GM12878 (cell line): ENCODE results near the gene HS3ST5. TPM values are rescaled to one million over a fixed set of nuclear protein-coding genes. Genes with fewer than 3 reads are reported as not detected.

ENCODE experiments used
- ATAC-seq: fragments of 200-7000 bp; cut with Tn5 transposase; 3 replicates; pipeline ENCODE4 v1.9.1; 2020; ENCODE audit warnings: mild to moderate bottlenecking, moderate library complexity
- BruUV-seq: library from RNA; stranded (reverse); fragments of 400-500 nt; replicated peaks from 2 replicates; lab custom pipeline; 2021; lab: Mats Ljungman, UMichigan
- CTCF ChIA-PET: fragments of 300-600 bp; sonication (Branson Sonifier 250); formaldehyde crosslinking; extraction: SDS; loops from one replicate; lab custom pipeline; 2021; ENCODE audit warnings: inconsistent platforms; lab: Yijun Ruan, JAX
- POLR2A ChIA-PET: fragments of 350-600 bp; formaldehyde crosslinking; extraction: SDS; loops from one replicate; lab custom pipeline; 2021; ENCODE audit warnings: inconsistent platforms; lab: Charles Lee
- RAD21 ChIA-PET: fragments of 300-600 bp; sonication (Branson Sonifier 250); formaldehyde crosslinking; loops from one replicate; lab custom pipeline; 2023; ENCODE audit warnings: antibody characterized with exemption; ENCODE audit not compliant: unreplicated experiment; lab: Charles Lee
- SMC1A ChIA-PET: fragments of 300-600 bp; sonication (Branson Sonifier 250); formaldehyde crosslinking; loops from one replicate; lab custom pipeline; 2023; ENCODE audit not compliant: unreplicated experiment, uncharacterized antibody; lab: Charles Lee
- DNase-seq: peaks from one replicate; pipeline ENCODE4 v3.0.0-alpha.2; 2011; ENCODE audit warnings: low read depth, low spot score
- FAIRE-seq: peaks from 3 replicates; lab custom pipeline; 2011; peaks lifted over from hg19 to GRCh38; lab: Jason Lieb, UNC
- H2AFZ ChIP-seq: 2 replicates; pipeline ENCODE4 v1.6.0; 2011; ENCODE audit warnings: low read depth, low read length, control low read depth; ENCODE audit not compliant: control insufficient read depth
- H3K27ac ChIP-seq: 2 replicates; pipeline ENCODE4 v1.5.1; 2011; ENCODE audit warnings: control low read depth; ENCODE audit not compliant: control insufficient read depth, insufficient read depth
- H3K27me3 ChIP-seq, 2 experiments: replicated peaks in 1 of 2; 2 replicates each; pipeline versions ENCODE4 v1.6.0 to v1.6.1; 2011; ENCODE audit warnings: low read length in 1 of 2; ENCODE audit not compliant: control insufficient read depth in 2 of 2, insufficient read depth in 2 of 2
- H3K36me3 ChIP-seq, 2 experiments: 2 replicates each; pipeline ENCODE4 v1.5.1; 2011; ENCODE audit warnings: low read length in 1 of 2; ENCODE audit not compliant: control insufficient read depth in 2 of 2, insufficient read depth in 2 of 2
- H3K4me1 ChIP-seq: 2 replicates; pipeline ENCODE4 v1.6.1; 2011; ENCODE audit warnings: mild to moderate bottlenecking, low read length, moderate library complexity, mixed read lengths; ENCODE audit not compliant: control insufficient read depth, insufficient read depth
- H3K4me2 ChIP-seq: 2 replicates; pipeline ENCODE4 v1.6.0; 2011; ENCODE audit warnings: control low read depth; ENCODE audit not compliant: control insufficient read depth, insufficient read depth
- H3K4me3 ChIP-seq: fragments of 200-600 bp; sonication (generic); 2 replicates; pipeline ENCODE4 v1.5.1; 2016
- H3K79me2 ChIP-seq: 2 replicates; pipeline ENCODE4 v1.6.0; 2011; ENCODE audit warnings: low read length; ENCODE audit not compliant: control insufficient read depth, insufficient read depth
- H3K9ac ChIP-seq: 2 replicates; pipeline ENCODE4 v1.8.0; 2011; ENCODE audit warnings: low read length, control low read depth, mixed read lengths; ENCODE audit not compliant: control insufficient read depth, insufficient read depth
- H3K9me3 ChIP-seq: replicated peaks from 3 replicates; pipeline ENCODE4 v1.5.1; 2011; ENCODE audit warnings: mild to moderate bottlenecking, low read length; ENCODE audit not compliant: control insufficient read depth, insufficient read depth
- H4K20me1 ChIP-seq: 2 replicates; pipeline ENCODE4 v1.6.0; 2011; ENCODE audit not compliant: control insufficient read depth, insufficient read depth
- CTCF ChIP-seq, 3 experiments: IDR thresholded peaks in 2 of 3; conservative IDR thresholded peaks in 1 of 3; 2 replicates each; pipeline ENCODE4 v1.5.1; 2011; ENCODE audit warnings: low read depth in 3 of 3, low read length in 3 of 3, mild to moderate bottlenecking in 3 of 3, control low read depth in 2 of 3, moderate library complexity in 2 of 3, inconsistent platforms in 1 of 3, mixed read lengths in 1 of 3; ENCODE audit not compliant: control insufficient read depth in 2 of 3, insufficient read depth in 1 of 3; ENCODE audit errors: extremely low read depth in 1 of 3
- E2F8 ChIP-seq: fragments of 450-650 bp; IDR thresholded peaks from 2 replicates; pipeline ENCODE4 v1.6.1; 2018; ENCODE audit warnings: mild to moderate bottlenecking, low read depth, moderate library complexity; ENCODE audit not compliant: partially characterized antibody
- FOXM1 ChIP-seq: IDR thresholded peaks from 2 replicates; pipeline ENCODE4 v1.6.1; 2012; ENCODE audit warnings: low read depth, mild to moderate bottlenecking, inconsistent platforms, low read length, moderate library complexity
- HDAC2 ChIP-seq: fragments of 200-600 bp; sonication (generic); IDR thresholded peaks from 2 replicates; pipeline ENCODE4 v1.6.1; 2017
- LARP7 ChIP-seq: fragments of 450-650 bp; IDR thresholded peaks from 2 replicates; pipeline ENCODE4 v1.6.1; 2017; ENCODE audit warnings: mild to moderate bottlenecking
- NBN ChIP-seq: fragments of 450-650 bp; IDR thresholded peaks from 2 replicates; pipeline ENCODE4 v1.6.1; 2016
- WGBS: methylation state at CpG from one replicate; pipeline ENCODE4 v1.1.6; 2016; ENCODE audit warnings: low lambda C conversion rate; ENCODE audit not compliant: insufficient replicate concordance, insufficient coverage; ENCODE audit errors: missing lambda C conversion rate; 5-methylcytosine and 5-hydroxymethylcytosine counted together
- in situ Hi-C: fragments of 300-500 bp; cut with MboI; formaldehyde crosslinking; loops from 9 replicates; pipeline ENCODE4 v1.14.3; 2018; ENCODE audit warnings: mixed read lengths
- intact Hi-C: fragments of 100-400 bp; cut with micrococcal nuclease; formaldehyde crosslinking; loops from one replicate; pipeline ENCODE4 v1.14.2; 2022; ENCODE audit not compliant: unreplicated experiment
- polyA plus RNA-seq, 11 experiments: library from polyadenylated mRNA; depleted of rRNA in 4 of 11; unstranded in 6 of 11; stranded (reverse) in 5 of 11; fragments of >200 nt; fragmentation: Nextera tagmentation in 4 of 11; fragmentation: Illumina TruSeq in 1 of 11; extraction: Ambion mirVana in 4 of 11; extraction: Trizol in 1 of 11; gene quantifications; 1 replicate in 1 of 11; 2 replicates in 10 of 11; pipeline versions ENCODE4 v1.2.1 to v1.2.3, GENCODE V29; 2011 to 2016; ENCODE audit warnings: inconsistent platforms in 2 of 11, missing spikeins in 2 of 11, low read depth in 1 of 11
- total RNA-seq, 4 experiments: library from RNA; depleted of rRNA in 3 of 4; stranded (reverse); fragments of >200 nt in 3 of 4; fragmentation: Illumina TruSeq in 1 of 4; extraction: Trizol in 1 of 4; gene quantifications; 2 replicates each; pipeline versions ENCODE4 v1.2.1 to v1.2.3, GENCODE V29; 2013 to 2021

Gene HS3ST5
- total and polyA plus RNA-seq, 10 of the 15 experiments (the other 5 are each of a cell fraction or from before 2014, with no cell fraction given): 0.04 TPM; not detected in 9

- Histone ChIP-seq H3K9me3 (no peaks in the 10 kb centered on the region), H4K20me1 (no peaks in the 10 kb centered on the region), H2AFZ (no peak overlapping the region), H3K36me3 (no peaks in the 10 kb centered on the region), H3K4me3 (no peak overlapping the region), H3K9ac (no peak overlapping the region), H3K79me2 (no peaks in the 10 kb centered on the region), H3K27ac (no peak overlapping the region), H3K4me2 (no peak overlapping the region), H3K27me3 (no peaks in the 10 kb centered on the region; a peak in 1 of 4 replicates), H3K4me1 (no peaks in the 10 kb centered on the region)
- ATAC-seq (no peak), FAIRE-seq (no peak), DNase-seq (no peak)
- 9% methylated on average over 2 of the region's 3 CpGs for WGBS
- ChIA-PET RAD21 (no interaction called here), CTCF (interaction anchor here (0.6 kb wide), 1 partner anchor 774 kb away, joined by 3 read pairs; no protein-coding TSS in a partner anchor), POLR2A (no interaction called here), SMC1A (no interaction called here)
- in situ Hi-C loops (no loop called here), intact Hi-C loops (no loop called here)
- TF ChIP-seq LARP7: no peak
- no peak for TF ChIP-seq NBN
- TF ChIP-seq CTCF (IDR thresholded peaks at IDR 0.05 in 2 of 3, conservative IDR thresholded peaks at IDR 0.05 in 1 of 3; ENCODE audit: control insufficient read depth in 2 of 3, extremely low read depth in 1 of 3, insufficient read depth in 1 of 3, low read depth in 3 of 3, low read length in 3 of 3): no peak
- no peak for TF ChIP-seq E2F8
- no peak for TF ChIP-seq HDAC2
- TF ChIP-seq FOXM1: no peak
- no TSS peak for BruUV-seq
Observed at GRCh38 chr6:114083251-114083650, 259.6 kb downstream of the HS3ST5 start.
